GM21423 (cell line): ENCODE measurements around the gene PRND.
A peak's percentile ranks its signal among the peaks of the same experiment; 100 is the strongest.
"Not testable (repeated sequence)": the region's sequence is repeated elsewhere in the genome, so short reads cannot be mapped to it uniquely, and the experiment has no call there.

Experiments used
- ATAC-seq: cut with Tn5 transposase; IDR thresholded peaks from one replicate; pipeline ENCODE4 v1.9.1; 2021; ENCODE audit warnings: mild to moderate bottlenecking, moderate library complexity; ENCODE audit not compliant: unreplicated experiment

PRND gene

DNA sequence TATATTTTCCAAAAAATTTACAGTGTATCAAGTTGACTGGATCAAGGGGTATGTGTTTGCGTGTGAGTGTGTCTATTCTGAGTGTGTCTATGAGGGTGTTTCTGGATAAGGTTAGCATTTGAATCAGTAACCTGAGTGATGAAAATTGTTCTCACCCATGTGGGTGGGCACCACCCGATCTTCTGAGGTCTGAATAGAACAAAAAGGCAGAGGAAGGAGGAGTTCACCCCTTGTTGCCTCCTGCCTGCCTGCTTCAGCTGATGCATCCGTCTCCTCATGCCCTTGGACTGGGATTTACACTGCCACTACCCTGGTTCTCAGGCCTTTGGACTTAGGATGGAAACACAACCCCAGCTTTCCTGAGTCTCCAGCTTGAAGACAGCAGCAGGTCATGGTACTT lies 13.7 kb upstream of the PRND start:
- no peak for ATAC-seq

DNA sequence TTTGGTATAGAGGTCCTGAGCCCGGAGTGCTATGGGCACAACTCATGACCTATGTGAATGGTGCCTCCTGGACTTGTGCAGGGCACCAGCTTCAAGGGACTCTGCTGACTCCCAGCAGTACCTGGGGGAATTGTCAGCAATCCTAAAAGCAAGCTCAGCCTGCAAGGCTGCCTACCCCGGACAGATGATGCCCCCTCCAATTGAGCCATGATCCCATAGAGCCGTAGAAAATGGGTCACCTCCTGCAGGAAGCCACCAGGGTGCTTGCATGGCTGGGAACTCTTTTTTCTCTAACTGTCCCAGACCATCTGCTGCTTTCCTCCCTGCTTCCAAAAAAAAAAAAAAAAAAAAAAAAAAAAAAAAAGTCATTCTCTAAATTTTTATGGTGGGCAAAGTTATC lies 12.9 kb upstream of the PRND start:
- ATAC-seq = no peak

DNA sequence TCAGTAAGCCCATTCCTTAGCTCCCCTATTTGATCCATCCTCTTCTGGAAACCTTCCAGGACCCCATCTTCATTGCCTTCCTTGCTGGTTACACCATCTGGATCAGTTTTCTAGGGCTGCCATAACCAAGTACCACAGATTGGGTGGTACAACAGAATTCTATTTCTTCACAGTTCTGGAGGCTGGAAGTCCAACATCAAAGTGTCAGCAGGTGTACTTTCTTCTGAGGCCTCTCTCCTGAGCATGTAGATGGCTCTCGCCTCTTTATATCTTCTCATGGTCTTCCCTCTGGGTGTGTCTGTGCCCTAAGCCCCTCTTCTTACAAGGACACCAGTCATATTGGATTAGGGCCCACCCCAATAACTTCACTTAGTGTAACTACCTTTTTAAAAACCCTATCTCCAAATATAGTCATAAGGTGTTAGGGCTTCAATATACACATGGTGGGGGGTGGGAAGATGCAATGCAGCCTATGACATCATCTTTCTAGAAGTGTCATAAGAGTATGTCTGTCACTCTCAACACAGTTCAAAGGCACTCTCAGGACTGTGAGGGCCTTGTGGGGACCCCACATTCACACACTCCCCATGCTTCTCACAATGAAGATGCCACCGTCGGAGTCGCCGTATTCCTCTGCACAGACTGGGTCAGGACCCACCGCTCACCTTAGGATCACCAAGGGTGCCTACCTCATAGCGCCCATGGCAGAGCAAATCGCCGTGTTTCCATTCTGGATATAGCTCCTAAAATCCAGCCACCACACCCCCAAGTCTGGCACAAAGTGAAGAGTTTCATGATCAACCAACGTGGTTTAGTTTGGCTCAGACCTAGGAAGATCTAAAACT lies 12.2 kb upstream of the PRND start:
- no peak for ATAC-seq

DNA sequence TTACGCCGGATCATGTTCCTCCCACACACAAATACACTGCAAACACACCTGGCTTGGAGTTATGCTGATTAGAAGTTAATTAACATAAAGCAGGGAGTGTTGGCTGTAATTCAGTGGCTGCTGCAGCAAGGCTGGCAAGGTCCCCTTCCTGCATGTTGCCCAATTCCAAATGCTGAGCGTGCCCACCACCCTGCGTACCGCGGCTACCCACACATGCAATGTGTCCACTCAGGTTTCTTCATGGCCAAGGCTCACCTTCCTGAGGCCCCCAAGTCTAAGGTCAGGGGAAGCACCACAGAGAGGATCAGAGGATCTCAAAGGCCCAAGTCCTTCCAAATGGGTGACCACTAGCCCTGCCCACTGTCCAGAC lies 11.6 kb upstream of the PRND start:
- ATAC-seq = no peak

DNA sequence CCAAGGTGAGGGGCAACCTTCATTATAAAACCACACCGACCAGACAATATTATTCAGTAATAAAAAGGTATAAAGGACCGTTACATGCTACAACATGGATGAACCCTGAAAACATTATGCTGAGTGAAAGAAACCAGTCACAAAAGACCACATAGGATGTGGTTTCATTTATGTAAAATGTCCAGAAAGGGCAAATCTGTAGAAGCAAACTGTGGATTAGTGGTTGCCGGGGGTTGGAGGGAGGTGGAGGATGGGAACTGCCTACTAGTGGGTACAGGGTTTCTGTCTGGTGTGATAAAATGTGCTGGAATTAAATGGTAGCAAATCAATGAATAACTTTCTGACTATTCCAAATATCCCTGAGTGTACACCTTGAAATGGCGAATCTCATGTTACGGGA lies 10.2 kb upstream of the PRND start:
- peak; percentile 48 for ATAC-seq

DNA sequence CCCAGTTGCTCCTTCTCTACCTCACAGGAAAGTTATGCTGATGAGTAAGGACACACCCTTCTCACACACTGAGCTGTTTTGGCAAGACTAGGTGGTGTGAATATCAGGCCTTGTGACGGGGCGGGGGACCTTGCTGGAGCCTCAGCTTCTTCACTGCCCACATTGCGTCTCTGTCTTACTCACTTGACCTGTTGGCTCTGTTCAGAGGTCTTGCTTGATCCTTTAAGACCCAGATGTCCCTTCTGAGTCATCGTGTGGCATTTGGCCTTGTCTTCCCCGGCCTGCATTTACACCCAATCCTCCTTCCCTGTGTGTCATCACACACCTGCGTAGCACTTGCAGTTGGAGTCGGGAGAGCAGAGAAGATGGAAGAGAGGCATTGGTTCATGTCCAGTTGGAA lies 8.3 kb upstream of the PRND start:
- ATAC-seq = no peak

DNA sequence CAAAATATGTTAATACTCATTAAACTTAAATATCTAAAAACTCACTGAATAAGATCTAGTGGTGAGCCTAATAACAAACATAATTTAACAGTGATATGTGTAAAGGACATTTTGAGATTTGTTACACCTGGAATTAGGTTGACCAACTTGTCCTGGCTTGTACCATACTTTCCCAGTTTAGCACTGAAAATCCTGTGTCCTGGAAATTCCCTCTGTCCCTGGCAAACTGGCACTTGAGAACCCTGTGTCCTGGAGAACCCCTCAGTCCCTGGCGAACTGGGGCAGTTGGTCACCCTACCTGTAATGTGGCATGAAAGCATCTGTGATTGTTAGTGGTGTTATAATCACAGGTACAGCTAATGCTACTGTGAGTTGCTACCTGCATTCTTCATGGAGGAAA lies 6.9 kb upstream of the PRND start:
- no peak for ATAC-seq

DNA sequence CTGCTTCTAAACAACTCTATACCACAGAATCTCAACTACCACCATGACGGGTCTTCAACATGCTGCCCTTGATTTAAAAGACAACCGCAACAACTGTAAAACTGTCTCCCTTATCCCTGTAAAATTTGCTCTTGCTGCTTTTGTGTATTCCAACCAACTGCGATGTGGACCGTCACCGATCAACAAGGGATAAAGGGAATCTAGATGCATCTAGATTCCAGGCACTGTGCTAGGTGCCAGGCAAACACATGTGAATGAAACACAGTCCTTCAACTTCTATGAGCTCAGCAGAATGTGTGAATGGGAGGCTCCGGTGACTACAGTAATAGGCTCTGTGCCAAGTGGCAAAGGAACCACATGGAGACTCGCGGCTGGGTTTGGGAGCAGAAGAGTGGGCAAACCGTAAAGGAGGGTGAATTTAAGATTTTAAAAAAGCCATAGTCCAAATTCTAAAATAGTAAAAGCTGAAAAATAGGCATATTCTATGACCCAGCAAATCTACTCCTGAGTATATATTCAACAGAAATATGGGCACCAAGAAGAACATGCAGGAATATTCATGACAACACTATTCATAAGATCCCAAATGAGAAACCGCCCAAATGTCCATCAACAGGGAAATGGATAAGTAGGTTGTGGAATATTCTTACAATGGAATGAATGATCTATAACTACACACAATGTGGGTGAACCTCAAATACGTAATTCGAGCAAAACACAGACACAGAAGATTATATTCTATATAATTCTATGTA lies 3.7 kb upstream of the PRND start:
- no peak for ATAC-seq

DNA sequence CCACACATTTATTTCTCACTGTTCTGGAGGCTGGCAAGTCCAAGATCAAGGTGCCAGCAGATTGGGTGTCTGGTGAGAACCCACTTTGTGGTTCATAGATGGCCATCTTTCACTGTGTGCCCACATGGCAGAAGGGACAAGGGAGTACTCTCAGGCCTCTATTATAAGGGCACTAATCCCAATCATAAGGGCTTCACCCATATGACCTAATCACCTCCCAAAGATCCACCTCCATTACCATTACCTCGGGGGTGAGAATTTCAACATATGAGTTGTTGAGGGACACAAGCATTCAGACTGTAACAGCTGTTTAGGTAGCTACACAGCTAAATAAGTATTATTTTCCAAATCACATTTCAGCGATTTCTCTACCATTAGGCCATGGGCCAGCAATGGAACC lies 2.5 kb upstream of the PRND start:
- no peak for ATAC-seq

DNA sequence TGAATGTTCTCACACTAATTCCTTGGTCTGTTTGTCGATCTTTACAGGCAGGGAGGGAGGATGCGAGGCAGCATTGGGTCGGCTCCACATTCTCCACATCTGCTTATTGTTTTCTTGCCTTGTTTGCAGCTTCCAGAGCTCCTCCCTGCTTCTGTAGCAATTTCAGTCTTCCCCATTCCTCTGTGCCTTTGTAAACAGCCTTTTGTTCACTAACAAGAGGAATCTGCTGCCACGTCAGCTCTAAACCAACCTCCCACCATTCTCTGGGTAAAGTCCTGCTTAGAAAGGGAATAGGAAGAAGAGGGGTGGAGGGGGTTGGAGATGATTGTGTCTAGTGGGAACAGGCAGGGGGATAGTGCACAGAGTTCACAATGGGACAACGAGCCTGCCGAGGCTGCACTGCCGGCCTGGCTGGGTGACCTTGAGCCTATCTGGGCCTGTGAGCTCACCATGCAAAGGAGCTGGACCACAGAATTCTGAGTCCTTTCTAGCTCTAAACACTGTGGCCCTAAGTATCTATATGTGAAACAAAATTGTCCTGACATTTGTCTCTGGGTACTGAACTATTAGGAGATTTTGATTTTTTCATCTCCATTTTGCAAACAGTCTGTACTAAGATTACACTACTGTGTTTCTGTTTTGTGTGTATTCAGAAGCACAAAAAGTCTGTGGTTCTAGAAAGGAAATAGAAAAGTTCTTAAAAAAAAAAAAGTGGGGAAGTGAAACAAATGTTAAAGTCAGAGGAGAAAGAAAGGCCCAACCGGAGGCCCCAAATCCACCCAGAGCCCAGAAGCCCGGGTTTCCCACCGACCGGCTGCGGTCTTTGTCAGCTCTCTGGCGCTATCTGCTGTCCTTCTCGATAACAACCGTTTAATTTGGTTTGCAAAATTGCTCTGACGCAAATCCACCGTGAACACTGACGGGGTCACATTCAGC lies 1.4 kb upstream of the PRND start:
- peak; percentile 93 for ATAC-seq

DNA sequence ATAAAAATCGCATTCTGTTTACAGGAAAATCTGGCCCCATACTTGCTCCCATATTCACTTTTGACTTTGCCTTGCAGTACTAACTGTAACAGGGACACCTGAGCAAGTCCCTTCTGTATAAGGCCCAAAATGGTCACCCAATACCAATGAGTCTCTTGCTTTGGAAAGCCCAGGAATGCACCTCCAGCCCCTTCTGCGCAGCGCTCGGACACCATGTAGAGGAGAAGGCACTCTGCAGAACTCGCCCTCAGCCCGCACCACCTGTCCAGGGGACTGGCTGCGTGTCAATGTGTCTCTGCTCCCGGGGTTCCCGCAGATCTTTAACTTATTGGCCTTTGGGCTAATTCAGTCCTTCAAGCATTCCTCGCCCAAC lies 746 bp upstream of the PRND start:
- no peak for ATAC-seq

DNA sequence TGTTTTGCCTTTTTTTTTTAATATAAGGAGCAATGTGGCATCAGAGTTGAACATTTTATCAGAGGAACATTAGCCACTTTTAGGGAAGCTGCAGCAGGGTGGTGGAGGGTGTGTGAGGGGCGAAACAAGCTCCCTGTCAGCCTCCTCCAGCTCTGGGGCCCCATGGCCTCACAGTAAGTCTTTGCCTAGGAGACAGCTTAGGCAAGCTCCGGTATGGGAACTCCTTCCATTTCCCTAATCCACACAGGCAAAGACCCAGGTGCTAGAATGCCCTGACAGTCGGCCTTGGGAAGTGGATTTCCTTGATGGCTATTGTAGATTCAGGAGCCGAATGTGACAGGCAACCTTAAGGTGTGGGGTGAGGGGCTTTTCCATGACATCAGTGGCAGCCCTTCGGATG lies 862 bp downstream of the PRND start:
- ATAC-seq = no peak

DNA sequence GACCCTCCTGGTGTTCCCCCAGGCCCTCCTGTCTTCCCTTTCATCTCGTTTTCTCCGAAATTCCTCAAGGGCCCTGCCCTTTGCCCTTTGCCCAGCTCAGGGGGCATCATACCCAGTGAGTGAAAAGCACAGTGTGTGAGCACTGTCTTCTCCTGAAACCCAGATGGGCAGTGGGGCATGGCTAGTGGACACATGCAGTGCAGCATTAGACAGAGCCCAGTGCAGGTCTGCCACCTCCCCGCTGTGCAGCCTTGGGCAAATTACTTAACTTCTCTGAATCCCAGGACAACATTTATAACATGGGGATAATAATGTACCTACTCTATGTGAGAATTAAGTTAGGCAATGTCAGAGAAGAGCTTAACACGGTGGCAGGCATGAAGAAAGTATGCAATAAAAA lies 1.3 kb downstream of the PRND start:
- ATAC-seq = no peak

DNA sequence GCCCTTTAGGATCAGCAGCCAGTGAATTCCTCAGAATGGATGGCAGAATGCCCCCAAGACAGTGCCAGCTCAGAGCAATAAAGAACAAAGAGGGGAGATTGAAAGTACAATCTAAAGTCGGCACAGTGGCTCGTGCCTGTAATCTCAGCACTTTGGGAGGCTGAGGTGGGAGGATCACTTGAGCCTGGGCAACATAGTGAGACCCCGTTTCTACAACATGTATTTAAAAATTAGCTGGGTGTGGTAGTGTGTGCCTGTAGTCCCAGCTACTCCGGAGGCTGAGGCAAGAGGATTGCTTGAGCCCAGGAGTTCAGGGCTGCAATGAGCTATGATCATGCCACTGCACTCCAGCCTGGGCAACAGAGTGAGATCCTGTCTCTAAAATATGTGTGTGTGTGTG lies 1.8 kb downstream of the PRND start:
- ATAC-seq = not testable (repeated sequence)

DNA sequence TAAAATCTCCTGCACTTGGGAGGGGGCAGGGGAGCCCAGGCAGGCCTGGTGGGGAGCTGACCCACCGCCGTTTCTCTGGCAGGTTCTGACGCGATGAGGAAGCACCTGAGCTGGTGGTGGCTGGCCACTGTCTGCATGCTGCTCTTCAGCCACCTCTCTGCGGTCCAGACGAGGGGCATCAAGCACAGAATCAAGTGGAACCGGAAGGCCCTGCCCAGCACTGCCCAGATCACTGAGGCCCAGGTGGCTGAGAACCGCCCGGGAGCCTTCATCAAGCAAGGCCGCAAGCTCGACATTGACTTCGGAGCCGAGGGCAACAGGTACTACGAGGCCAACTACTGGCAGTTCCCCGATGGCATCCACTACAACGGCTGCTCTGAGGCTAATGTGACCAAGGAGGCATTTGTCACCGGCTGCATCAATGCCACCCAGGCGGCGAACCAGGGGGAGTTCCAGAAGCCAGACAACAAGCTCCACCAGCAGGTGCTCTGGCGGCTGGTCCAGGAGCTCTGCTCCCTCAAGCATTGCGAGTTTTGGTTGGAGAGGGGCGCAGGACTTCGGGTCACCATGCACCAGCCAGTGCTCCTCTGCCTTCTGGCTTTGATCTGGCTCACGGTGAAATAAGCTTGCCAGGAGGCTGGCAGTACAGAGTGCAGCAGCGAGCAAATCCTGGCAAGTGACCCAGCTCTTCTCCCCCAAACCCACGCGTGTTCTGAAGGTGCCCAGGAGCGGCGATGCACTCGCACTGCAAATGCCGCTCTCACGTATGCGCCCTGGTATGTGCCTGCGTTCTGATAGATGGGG lies 3.0 kb downstream of the PRND start:
- no peak for ATAC-seq

DNA sequence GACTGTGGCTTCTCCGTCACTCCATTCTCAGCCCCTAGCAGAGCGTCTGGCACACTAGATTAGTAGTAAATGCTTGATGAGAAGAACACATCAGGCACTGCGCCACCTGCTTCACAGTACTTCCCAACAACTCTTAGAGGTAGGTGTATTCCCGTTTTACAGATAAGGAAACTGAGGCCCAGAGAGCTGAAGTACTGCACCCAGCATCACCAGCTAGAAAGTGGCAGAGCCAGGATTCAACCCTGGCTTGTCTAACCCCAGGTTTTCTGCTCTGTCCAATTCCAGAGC lies 3.5 kb downstream of the PRND start:
- no peak for ATAC-seq

DNA sequence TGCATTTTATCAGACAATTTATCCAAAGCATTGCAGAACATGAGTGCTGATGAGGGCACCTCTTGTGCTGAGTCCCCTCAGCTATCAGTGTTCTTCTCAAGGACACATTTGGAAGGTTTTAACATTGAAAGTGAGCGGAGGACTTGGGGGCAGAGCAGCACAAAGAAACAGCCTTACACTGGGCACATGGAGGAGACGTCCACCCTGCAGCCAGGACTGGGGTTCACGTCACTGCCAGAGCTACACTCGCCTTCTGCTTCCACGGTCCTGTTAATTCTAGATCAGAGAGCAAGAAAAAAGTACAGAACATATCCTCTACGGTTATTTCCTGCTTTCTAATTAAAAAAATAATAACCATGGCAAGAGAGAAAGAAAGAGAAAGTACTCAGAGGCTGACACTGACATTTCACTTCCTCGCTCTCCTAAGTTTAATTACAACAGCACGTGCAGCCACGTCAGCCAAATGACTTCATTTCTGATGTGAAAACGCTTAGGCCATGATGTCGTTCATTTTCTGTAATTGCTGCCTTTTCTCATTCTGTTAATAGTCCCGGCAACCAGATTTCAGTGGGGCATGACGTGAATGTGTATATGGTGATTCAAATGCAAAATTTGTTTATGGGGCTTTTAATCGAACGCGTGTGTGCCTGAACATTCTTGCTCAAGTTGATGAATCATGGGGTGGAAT lies 5.1 kb downstream of the PRND start:
- ATAC-seq = peak; percentile 54

DNA sequence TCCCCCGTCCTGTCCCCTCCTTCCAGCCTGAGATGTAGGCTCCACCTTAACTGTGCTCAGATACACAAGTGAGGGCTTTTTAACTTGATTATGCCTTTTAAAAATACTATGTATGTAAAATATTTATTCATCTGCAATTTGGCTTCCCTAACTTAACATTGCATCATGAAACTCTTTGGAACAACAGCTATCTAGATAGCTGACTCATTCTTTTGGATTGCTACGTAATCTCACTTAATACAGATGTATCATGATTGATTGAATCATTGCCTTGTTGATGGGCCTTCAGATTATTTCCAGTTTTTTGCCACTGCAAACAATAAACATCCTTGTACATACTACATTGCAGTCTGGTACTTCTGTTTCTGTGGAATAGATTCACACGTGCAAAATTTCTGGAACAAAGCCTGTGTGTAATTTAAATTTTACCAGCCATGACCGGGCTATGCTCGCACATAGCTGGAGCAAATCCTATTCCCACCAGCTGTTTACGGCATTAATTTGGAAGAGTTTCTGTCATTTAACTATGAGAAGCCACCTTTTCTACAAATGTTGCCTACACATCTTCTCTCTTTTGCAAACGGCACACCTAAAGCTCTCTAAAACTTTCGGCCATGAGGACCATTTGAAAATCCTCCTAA lies 6.5 kb downstream of the PRND start:
- ATAC-seq = no peak

DNA sequence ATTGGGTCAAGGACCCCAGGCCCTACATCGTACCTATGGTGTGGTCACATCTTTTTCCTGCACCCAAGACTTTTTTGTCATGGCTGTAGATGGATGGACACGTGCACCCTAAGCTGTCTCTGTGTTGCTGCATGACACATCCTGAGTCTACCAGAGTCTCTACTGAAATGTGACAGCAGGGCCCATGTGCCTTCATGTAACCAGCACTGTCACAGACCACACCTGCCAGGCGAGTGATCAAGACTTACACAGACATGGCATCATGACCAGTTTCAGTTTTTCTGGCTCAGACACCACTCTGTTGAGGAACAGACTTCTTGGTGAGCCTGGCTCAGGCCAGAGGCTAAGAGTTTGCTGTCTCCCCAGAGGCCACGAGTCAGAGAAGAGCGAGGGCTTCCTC lies 7.6 kb downstream of the PRND start:
- no peak for ATAC-seq

DNA sequence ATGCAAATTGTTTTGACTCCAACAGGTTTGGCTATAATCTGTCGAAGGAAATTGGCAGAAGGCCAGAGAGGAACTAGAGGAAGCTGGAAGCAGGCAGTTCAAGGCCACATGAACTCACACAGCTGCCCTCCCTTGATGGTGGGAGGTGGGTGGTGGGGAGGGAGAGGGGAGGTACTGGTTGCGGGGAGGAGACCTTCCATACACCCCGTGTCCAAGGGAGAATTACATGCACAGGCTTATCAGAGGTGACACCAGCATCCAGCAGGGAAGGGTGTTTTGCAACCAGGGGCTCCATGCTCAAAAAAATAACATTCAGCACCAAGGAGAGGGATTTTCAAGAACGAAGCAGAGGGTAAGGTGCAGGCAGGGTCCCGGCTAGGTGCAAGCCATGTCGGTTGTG lies 9.1 kb downstream of the PRND start:
- no peak for ATAC-seq
